HCT116 (cell line): ENCODE data around the gene RFX8. TPM values are rescaled to one million over a fixed set of nuclear protein-coding genes. Genes with fewer than 3 reads are reported as not detected.

Experiments
- ATAC-seq: fragments of 200-7000 bp; cut with Tn5 transposase; 2 replicates; pipeline ENCODE4 v1.9.1; 2020; ENCODE audit warnings: mild to moderate bottlenecking, moderate library complexity
- BruUV-seq: library from RNA; stranded (reverse); fragments of 400-500 nt; replicated peaks from 2 replicates; lab custom pipeline; 2021; lab: Mats Ljungman, UMichigan
- CTCF ChIA-PET: fragments of 300-600 bp; sonication (Branson Sonifier 250); formaldehyde crosslinking; loops from one replicate; lab custom pipeline; 2021; ENCODE audit warnings: antibody characterized with exemption; lab: Charles Lee
- POLR2A ChIA-PET: fragments of 300-600, 350-600 bp; sonication (Branson Sonifier 250); formaldehyde crosslinking; loops from one replicate; lab custom pipeline; 2021; ENCODE audit warnings: antibody characterized with exemption; lab: Charles Lee
- RAD21 ChIA-PET, 2 experiments: fragments of 300-600 bp; sonication (Branson Sonifier 250); formaldehyde crosslinking; loops; one replicate each; lab custom pipeline; 2023; ENCODE audit warnings: low total read pairs in 2 of 2; ENCODE audit not compliant: uncharacterized antibody in 2 of 2, unreplicated experiment in 2 of 2, low non-redundant PET in 1 of 2; lab: Charles Lee
- DNase-seq: peaks from one replicate; pipeline ENCODE4 v3.0.0-alpha.2; 2010; ENCODE audit warnings: low read depth, low spot score
- H2AFZ ChIP-seq: fragments of 200-600 bp; shearing (Covaris generic), sonication (generic); 2 replicates; pipeline ENCODE4 v1.6.1; 2017; ENCODE audit warnings: low read depth, mixed run types, mixed read lengths, antibody characterized with exemption, low read length; ENCODE audit not compliant: poor library complexity, severe bottlenecking
- H3K27ac ChIP-seq: 2 replicates; pipeline ENCODE4 v1.5.1; 2012; ENCODE audit warnings: low read depth, low read length
- H3K27me3 ChIP-seq: fragments of 200-600 bp; sonication (generic); 2 replicates; pipeline ENCODE4 v1.6.1; 2016; ENCODE audit warnings: mixed run types, low read length, mixed read lengths; ENCODE audit not compliant: insufficient read depth
- H3K36me3 ChIP-seq, 2 experiments: fragments of 200-500 bp in 1 of 2; fragments of 200-600 bp in 1 of 2; sonication (Bioruptor generic) in 1 of 2; sonication (generic) in 1 of 2; 2 replicates each; pipeline versions ENCODE4 v1.5.1 to v1.6.1; 2014 to 2016; ENCODE audit warnings: low read length in 2 of 2, inconsistent platforms in 1 of 2, mixed read lengths in 1 of 2, mixed run types in 1 of 2; ENCODE audit not compliant: insufficient read depth in 2 of 2, control insufficient read depth in 1 of 2
- H3K4me1 ChIP-seq, 2 experiments: fragments of 200-600 bp in 1 of 2; sonication (generic) in 1 of 2; 2 replicates each; pipeline versions ENCODE4 v1.5.1 to v1.6.1; 2012 to 2017; ENCODE audit warnings: low read length in 2 of 2, inconsistent platforms in 1 of 2, mild to moderate bottlenecking in 1 of 2, mixed read lengths in 1 of 2, mixed run types in 1 of 2, moderate library complexity in 1 of 2; ENCODE audit not compliant: insufficient read depth in 2 of 2, control insufficient read depth in 1 of 2
- H3K4me2 ChIP-seq: fragments of 200-600 bp; sonication (generic); 2 replicates; pipeline ENCODE4 v1.6.1; 2017; ENCODE audit warnings: mixed run types, low read length, mixed read lengths
- H3K4me3 ChIP-seq, 2 experiments: fragments of 200-600 bp in 1 of 2; sonication (generic) in 1 of 2; replicated peaks in 1 of 2; 2 replicates each; pipeline ENCODE4 v1.5.1; 2011 to 2016; ENCODE audit warnings: low read length in 2 of 2, control low read depth in 1 of 2, low read depth in 1 of 2, mild to moderate bottlenecking in 1 of 2, mixed read lengths in 1 of 2, mixed run types in 1 of 2
- H3K79me2 ChIP-seq: fragments of 200-600 bp; sonication (generic); 2 replicates; pipeline ENCODE4 v1.6.1; 2017; ENCODE audit warnings: mild to moderate bottlenecking, mixed run types, low read length, moderate library complexity, mixed read lengths; ENCODE audit not compliant: insufficient read depth
- H3K9ac ChIP-seq: fragments of 200-600 bp; sonication (generic); 2 replicates; pipeline ENCODE4 v1.6.1; 2016; ENCODE audit warnings: low read length, mixed read lengths
- H3K9me2 ChIP-seq: fragments of 200-600 bp; sonication (generic), shearing (Covaris generic); 2 replicates; pipeline ENCODE4 v1.6.1; 2017; ENCODE audit warnings: mixed run types, mild to moderate bottlenecking, moderate library complexity; ENCODE audit not compliant: insufficient read depth
- H3K9me3 ChIP-seq, 2 experiments: fragments of 200-500 bp in 1 of 2; fragments of 200-600 bp in 1 of 2; sonication (Bioruptor generic) in 1 of 2; sonication (generic) in 1 of 2; 2 replicates each; pipeline ENCODE4 v1.6.1; 2014 to 2017; ENCODE audit warnings: low read length in 2 of 2, mixed read lengths in 2 of 2, inconsistent platforms in 1 of 2, low read depth in 1 of 2, mild to moderate bottlenecking in 1 of 2, mixed run types in 1 of 2, moderate library complexity in 1 of 2; ENCODE audit not compliant: control insufficient read depth in 1 of 2, insufficient read depth in 1 of 2
- H4K20me1 ChIP-seq: fragments of 200-600 bp; sonication (generic), shearing (Covaris generic); 2 replicates; pipeline ENCODE4 v1.6.1; 2017; ENCODE audit warnings: mixed run types, mild to moderate bottlenecking, moderate library complexity; ENCODE audit not compliant: insufficient read depth
- ATF3 ChIP-seq: IDR thresholded peaks from 2 replicates; pipeline ENCODE4 v1.6.1; 2012
- CBX3 ChIP-seq: IDR thresholded peaks from 2 replicates; pipeline ENCODE4 v1.6.1; 2012; ENCODE audit warnings: low read depth
- CTCF ChIP-seq, 3 experiments: fragments of 200-600 bp in 1 of 3; sonication (generic) in 1 of 3; IDR thresholded peaks in 2 of 3; conservative IDR thresholded peaks in 1 of 3; 2 replicates each; pipeline ENCODE4 v1.5.1; 2012 to 2017; ENCODE audit warnings: low read depth in 2 of 3, low read length in 2 of 3, antibody characterized with exemption in 1 of 3, borderline replicate concordance in 1 of 3, control low read depth in 1 of 3, mild to moderate bottlenecking in 1 of 3, mixed read lengths in 1 of 3, mixed run types in 1 of 3, moderate library complexity in 1 of 3; ENCODE audit not compliant: insufficient read depth in 1 of 3
- EGR1 ChIP-seq: IDR thresholded peaks from 2 replicates; pipeline ENCODE4 v1.6.1; 2012; ENCODE audit warnings: low read depth
- EZH2 ChIP-seq: fragments of 200-600 bp; sonication (generic); IDR thresholded peaks from 2 replicates; pipeline ENCODE4 v1.6.1; 2017; ENCODE audit warnings: antibody characterized with exemption, mixed run types
- JUND ChIP-seq: IDR thresholded peaks from 2 replicates; pipeline ENCODE4 v1.6.1; 2012
- MAX ChIP-seq: IDR thresholded peaks from 2 replicates; pipeline ENCODE4 v1.6.1; 2012
- POLR2A ChIP-seq: IDR thresholded peaks from 2 replicates; pipeline ENCODE4 v1.7.0; 2011; ENCODE audit warnings: borderline replicate concordance; ENCODE audit not compliant: insufficient read depth, insufficient read length; ENCODE audit errors: extremely low read depth
- SIN3A ChIP-seq: IDR thresholded peaks from 2 replicates; pipeline ENCODE4 v1.6.1; 2012; ENCODE audit warnings: low read depth
- SP1 ChIP-seq: IDR thresholded peaks from 2 replicates; pipeline ENCODE4 v1.6.1; 2012; ENCODE audit warnings: low read depth
- ZFX ChIP-seq: fragments of 450-650 bp; IDR thresholded peaks from 2 replicates; pipeline ENCODE4 v1.6.1; 2017
- ZNF274 ChIP-seq: fragments of 200-500 bp; sonication (Bioruptor generic); IDR thresholded peaks from 2 replicates; pipeline ENCODE4 v1.6.1; 2014; ENCODE audit warnings: mild to moderate bottlenecking, low read depth, low read length, inconsistent platforms
- intact Hi-C: fragments of 100-400 bp; cut with micrococcal nuclease; formaldehyde crosslinking; loops from 2 replicates; pipeline ENCODE4 v1.10.0; 2022
- total RNA-seq: library from RNA; stranded (reverse); gene quantifications from one replicate; pipeline ENCODE4 v1.2.1, GENCODE V29; 2021; ENCODE audit not compliant: unreplicated experiment

Gene RFX8
- total RNA-seq, 1 experiment from 2014 or later: not detected

GRCh38 chr2:101486994-101487393 lies 12.1 kb upstream of the RFX8 start:
- Histone ChIP-seq H4K20me1 (no peaks in the 10 kb centered on the region), H3K27me3 (no peaks in the 10 kb centered on the region), H3K36me3 (no peaks in the 10 kb centered on the region), H3K9me3 (no peaks in the 10 kb centered on the region), H3K4me1 (no peaks in the 10 kb centered on the region), H3K79me2 (no peaks in the 10 kb centered on the region)
- ATAC-seq (no peak), DNase-seq (no peak)
- BruUV-seq: no TSS peak
- POLR2A ChIA-PET: interaction anchor here (1.0 kb wide), 1 partner anchor 15 kb away, joined by 3 read pairs; no protein-coding TSS in a partner anchor
- CTCF ChIA-PET: no interaction called here
- intact Hi-C loops: no loop called here
- TF ChIP-seq ZFX (no peak), ATF3 (no peak), SIN3A (no peak)
- TF ChIP-seq, all 23 proteins: peak for 0
- Histone ChIP-seq H2AFZ (no peak overlapping the region), H3K27ac (no peak overlapping the region), H3K9me2 (no peaks in the 10 kb centered on the region), H3K9ac (no peak overlapping the region), H3K4me2 (no peak overlapping the region), H3K4me3 (no peak overlapping the region)
- RAD21 ChIA-PET: no interaction called here

GRCh38 chr2:101486258-101486701 lies 11.4 kb upstream of the RFX8 start:
- no peaks in the 10 kb centered on the region for H3K36me3 ChIP-seq
- H3K4me2 ChIP-seq: no peak overlapping the region
- CTCF ChIA-PET: no interaction called here
- BruUV-seq: no TSS peak
- TF ChIP-seq EGR1 (no peak), CBX3 (no peak), ZNF274 (no peak), ATF3 (no peak), POLR2A (no peak), EZH2 (no peak), SP1 (no peak), JUND (no peak), MAX (no peak), CTCF (IDR thresholded peaks at IDR 0.05 in 2 of 3, conservative IDR thresholded peaks at IDR 0.05 in 1 of 3; ENCODE audit: borderline replicate concordance in 1 of 3, insufficient read depth in 1 of 3, low read depth in 2 of 3, low read length in 2 of 3) (no peak)
- H3K27ac ChIP-seq: no peak overlapping the region
- ATAC-seq (no peak), DNase-seq (no peak)
- H3K4me1 ChIP-seq: no peaks in the 10 kb centered on the region
- H2AFZ ChIP-seq: no peak overlapping the region
- H3K9ac ChIP-seq: no peak overlapping the region
- H3K4me3 ChIP-seq: no peak overlapping the region
- H3K9me2 ChIP-seq: no peaks in the 10 kb centered on the region
- no peaks in the 10 kb centered on the region for H4K20me1 ChIP-seq
- RAD21 ChIA-PET: no interaction called here
- H3K79me2 ChIP-seq: no peaks in the 10 kb centered on the region
- no peaks in the 10 kb centered on the region for H3K9me3 ChIP-seq
- POLR2A ChIA-PET: interaction anchor here (1.0 kb wide), 1 partner anchor 15 kb away, joined by 3 read pairs; no protein-coding TSS in a partner anchor
- H3K27me3 ChIP-seq: no peaks in the 10 kb centered on the region
- intact Hi-C loops: no loop called here
